Gastrocnemius medialis (tissue), 4 donors: ENCODE measurements around the gene MST1R. TPM values are rescaled to one million over a fixed set of nuclear protein-coding genes. Genes with fewer than 3 reads are reported as not detected.
"Not testable (repeated sequence)": the region's sequence is repeated elsewhere in the genome, so short reads cannot be mapped to it uniquely, and the experiment has no call there.

Experiments
- ATAC-seq, 2 donors: fragments of 150-250 bp; one replicate each; pipeline ENCODE4 v1.9.1; 2016
- DNase-seq, 2 donors: peaks; one replicate each; pipeline ENCODE4 v3.0.0-alpha.2; 2019
- H3K27ac ChIP-seq, 4 donors: fragments of 200-600 bp; sonication (generic); 1 replicate in 1 of 4; 2 replicates in 3 of 4; pipeline ENCODE4 v1.5.1; 2016 to 2018; ENCODE audit warnings: mild to moderate bottlenecking in 2 of 4, moderate library complexity in 1 of 4
- H3K27me3 ChIP-seq, 3 donors: fragments of 200-600 bp; sonication (generic) in 2 of 3; 1 replicate in 1 of 3; 2 replicates in 2 of 3; pipeline versions ENCODE4 v1.5.1 to v1.6.0; 2016 to 2019; ENCODE audit warnings: mild to moderate bottlenecking in 1 of 3, moderate library complexity in 1 of 3
- H3K36me3 ChIP-seq, 2 donors: fragments of 200-600 bp; sonication (generic) in 1 of 2; one replicate each; pipeline ENCODE4 v1.5.1; 2017 to 2018
- H3K4me1 ChIP-seq, 2 donors: fragments of 200-600 bp; sonication (generic) in 1 of 2; one replicate each; pipeline ENCODE4 v1.5.1; 2016 to 2017; ENCODE audit warnings: mild to moderate bottlenecking in 2 of 2
- H3K4me3 ChIP-seq, 4 donors: fragments of 200-600 bp; sonication (generic) in 3 of 4; 1 replicate in 1 of 4; 2 replicates in 3 of 4; pipeline ENCODE4 v1.5.1; 2016 to 2019; ENCODE audit warnings: mild to moderate bottlenecking in 2 of 4
- H3K9me3 ChIP-seq, 3 donors: fragments of 200-600 bp; sonication (generic) in 2 of 3; 1 replicate in 1 of 3; 2 replicates in 2 of 3; pipeline ENCODE4 v1.5.1; 2016 to 2019
- POLR2A ChIP-seq, 2 donors: fragments of 450-650 bp; IDR thresholded peaks; one replicate each; pipeline ENCODE4 v1.6.1; 2017; ENCODE audit warnings: antibody characterized with exemption in 2 of 2, mild to moderate bottlenecking in 2 of 2, moderate library complexity in 2 of 2
- in situ Hi-C, 4 donors: fragments of 200-750 bp; cut with MboI; loops; one replicate each; pipeline versions ENCODE4 v1.15.0 to v1.8.0; 2017; ENCODE audit warnings: low sequenced_read_pairs in 4 of 4
- intact Hi-C: fragments of 100-400 bp; cut with DNase I; formaldehyde crosslinking; loops from one replicate; pipeline ENCODE4 v1.15.1; 2023; ENCODE audit warnings: low total_unique reads
- total RNA-seq, 4 donors: library from RNA; depleted of rRNA; stranded (reverse); fragments of >200 nt; gene quantifications; one replicate each; pipeline versions ENCODE4 v1.1.0 to v1.2.3, GENCODE V29; 2016
- TF ChIP-seq, protein P1 (sequence below), 5 experiments: fragments of 450-650 bp in 3 of 5; fragments of 200-600 bp in 2 of 5; sonication (generic) in 2 of 5; IDR thresholded peaks in 4 of 5; conservative IDR thresholded peaks in 1 of 5; 1 replicate in 4 of 5; 2 replicates in 1 of 5; pipeline ENCODE4 v1.5.1; 2016 to 2019; ENCODE audit warnings: antibody characterized with exemption in 5 of 5, mild to moderate bottlenecking in 3 of 5, moderate library complexity in 3 of 5

MST1R gene
- total RNA-seq, 4 donors from 2014 or later: 0.40 to 0.81 (median 0.51) TPM; not detected in 1

DNA sequence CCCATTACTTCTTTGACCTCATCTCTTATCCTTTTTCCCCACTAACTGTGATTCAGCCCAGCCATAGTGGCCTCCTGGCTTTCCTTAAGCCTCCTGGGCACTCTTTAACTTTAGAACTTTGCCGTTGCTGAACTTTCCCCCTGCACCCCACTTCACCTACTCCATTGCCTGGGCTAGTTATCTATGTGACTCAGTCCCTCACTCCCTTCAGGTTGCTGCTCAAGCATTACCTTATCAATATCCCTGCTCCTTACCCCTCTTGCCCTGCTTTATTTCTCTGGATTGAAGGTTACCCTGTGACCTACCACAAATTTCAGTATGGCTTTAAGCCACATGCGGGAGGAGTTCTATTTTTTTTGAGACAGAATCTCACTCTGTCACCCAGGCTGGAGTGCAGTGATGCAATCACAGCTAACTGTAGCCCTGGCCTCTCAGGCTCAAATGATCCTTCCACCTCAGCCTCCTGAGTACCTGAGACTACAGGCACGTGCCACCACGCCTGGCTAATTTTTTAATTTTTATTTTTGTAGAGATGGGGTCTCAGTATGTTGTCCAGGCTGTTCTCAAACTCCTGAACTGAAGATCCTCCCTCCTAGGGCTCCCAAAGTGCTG is 22.6 kb upstream of the MST1R start:
- no peak overlapping the region for H3K27ac ChIP-seq
- no peaks in the 10 kb centered on the region for H3K9me3 ChIP-seq
- intact Hi-C loops (no loop called here), in situ Hi-C loops (loop anchor here in 1 of 4 donors (25.0 kb wide), 1 partner anchor 361 kb away; the partner anchor contains the start of genes HYAL3, IFRD2, LSMEM2 and NAA80)
- peaks cover 0 to 4% of the 10 kb centered on the region in 2 donors for H3K36me3 ChIP-seq
- peaks cover 22 to 36% of the 10 kb centered on the region in 2 donors for H3K4me1 ChIP-seq
- ATAC-seq (no peak), DNase-seq (no peak)
- H3K4me3 ChIP-seq: no peak overlapping the region
- no peaks in the 10 kb centered on the region for H3K27me3 ChIP-seq
- no peak for TF ChIP-seq POLR2A (IDR thresholded peaks at IDR 0.05)
- TF ChIP-seq, protein P1, sequence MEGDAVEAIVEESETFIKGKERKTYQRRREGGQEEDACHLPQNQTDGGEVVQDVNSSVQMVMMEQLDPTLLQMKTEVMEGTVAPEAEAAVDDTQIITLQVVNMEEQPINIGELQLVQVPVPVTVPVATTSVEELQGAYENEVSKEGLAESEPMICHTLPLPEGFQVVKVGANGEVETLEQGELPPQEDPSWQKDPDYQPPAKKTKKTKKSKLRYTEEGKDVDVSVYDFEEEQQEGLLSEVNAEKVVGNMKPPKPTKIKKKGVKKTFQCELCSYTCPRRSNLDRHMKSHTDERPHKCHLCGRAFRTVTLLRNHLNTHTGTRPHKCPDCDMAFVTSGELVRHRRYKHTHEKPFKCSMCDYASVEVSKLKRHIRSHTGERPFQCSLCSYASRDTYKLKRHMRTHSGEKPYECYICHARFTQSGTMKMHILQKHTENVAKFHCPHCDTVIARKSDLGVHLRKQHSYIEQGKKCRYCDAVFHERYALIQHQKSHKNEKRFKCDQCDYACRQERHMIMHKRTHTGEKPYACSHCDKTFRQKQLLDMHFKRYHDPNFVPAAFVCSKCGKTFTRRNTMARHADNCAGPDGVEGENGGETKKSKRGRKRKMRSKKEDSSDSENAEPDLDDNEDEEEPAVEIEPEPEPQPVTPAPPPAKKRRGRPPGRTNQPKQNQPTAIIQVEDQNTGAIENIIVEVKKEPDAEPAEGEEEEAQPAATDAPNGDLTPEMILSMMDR (IDR thresholded peaks at IDR 0.05 in 4 of 5, conservative IDR thresholded peaks at IDR 0.05 in 1 of 5): no peak

DNA sequence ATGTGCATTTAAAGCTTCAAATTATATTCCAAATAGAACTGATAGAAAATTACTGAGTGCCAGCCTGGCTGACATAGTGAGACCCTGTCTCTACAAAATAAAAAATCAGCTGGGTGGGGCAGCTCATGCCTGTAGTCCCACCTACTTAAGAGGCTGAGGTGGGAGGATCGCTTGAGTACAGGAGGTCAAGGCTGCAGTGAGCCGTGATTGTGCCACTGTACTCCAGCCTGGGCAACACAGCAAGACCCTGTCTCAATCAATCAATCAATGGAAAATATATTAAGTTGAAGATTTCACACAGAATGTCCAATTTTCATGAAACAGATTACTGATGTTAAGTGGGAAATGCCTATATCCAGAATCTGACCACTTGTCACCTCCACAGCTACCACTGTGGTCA is 21.8 kb upstream of the MST1R start:
- H3K4me3 ChIP-seq: no peak overlapping the region
- peaks cover 20 to 29% of the 10 kb centered on the region in 2 donors for H3K4me1 ChIP-seq
- no peak for DNase-seq
- no peaks in the 10 kb centered on the region for H3K9me3 ChIP-seq
- in situ Hi-C loops (loop anchor here in 1 of 4 donors (25.0 kb wide), 1 partner anchor 362 kb away; the partner anchor contains the start of genes HYAL3, IFRD2, LSMEM2 and NAA80), intact Hi-C loops (no loop called here)
- TF ChIP-seq, protein P1 (IDR thresholded peaks at IDR 0.05 in 4 of 5, conservative IDR thresholded peaks at IDR 0.05 in 1 of 5): no peak
- no peak for TF ChIP-seq POLR2A (IDR thresholded peaks at IDR 0.05)
- no peak for ATAC-seq
- H3K27ac ChIP-seq: peak overlapping the region in 1 of 4 donors; percentile 53
- peaks cover 0 to 4% of the 10 kb centered on the region in 2 donors for H3K36me3 ChIP-seq
- H3K27me3 ChIP-seq: no peaks in the 10 kb centered on the region

DNA sequence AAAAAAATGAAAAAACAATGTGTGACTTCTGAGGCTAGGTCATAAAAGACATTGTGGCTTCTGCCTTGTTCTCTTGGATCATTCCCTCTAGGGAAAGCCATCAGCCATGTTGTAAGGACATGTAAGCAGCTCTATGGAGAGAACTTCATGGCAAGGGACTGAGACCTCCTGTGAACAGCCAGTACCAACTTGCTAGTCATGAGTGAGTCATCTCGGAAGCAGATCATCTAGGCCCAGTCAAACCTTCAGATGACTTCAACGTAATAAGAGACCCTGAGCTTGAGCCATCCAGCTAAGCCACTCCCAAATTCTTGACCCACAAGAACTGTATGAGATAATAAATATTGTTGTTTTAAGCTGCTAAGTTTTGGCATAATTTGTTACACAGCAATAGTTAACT is 21.0 kb upstream of the MST1R start:
- in situ Hi-C loops: loop anchor here in 1 of 4 donors (25.0 kb wide), 1 partner anchor 363 kb away; the partner anchor contains the start of genes HYAL3, IFRD2, LSMEM2 and NAA80
- H3K4me1 ChIP-seq: peaks cover 14 to 24% of the 10 kb centered on the region in 2 donors
- DNase-seq (peak in 1 of 2 donors; percentile 45), ATAC-seq (peak; percentile 65)
- H3K27me3 ChIP-seq: no peaks in the 10 kb centered on the region
- TF ChIP-seq POLR2A (IDR thresholded peaks at IDR 0.05): no peak
- intact Hi-C loops: no loop called here
- H3K36me3 ChIP-seq: peaks cover 0 to 4% of the 10 kb centered on the region in 2 donors
- H3K9me3 ChIP-seq: no peaks in the 10 kb centered on the region
- no peak overlapping the region for H3K4me3 ChIP-seq
- H3K27ac ChIP-seq: peak overlapping the region in 3 of 4 donors; percentile 4 to 60 (median 53)

DNA sequence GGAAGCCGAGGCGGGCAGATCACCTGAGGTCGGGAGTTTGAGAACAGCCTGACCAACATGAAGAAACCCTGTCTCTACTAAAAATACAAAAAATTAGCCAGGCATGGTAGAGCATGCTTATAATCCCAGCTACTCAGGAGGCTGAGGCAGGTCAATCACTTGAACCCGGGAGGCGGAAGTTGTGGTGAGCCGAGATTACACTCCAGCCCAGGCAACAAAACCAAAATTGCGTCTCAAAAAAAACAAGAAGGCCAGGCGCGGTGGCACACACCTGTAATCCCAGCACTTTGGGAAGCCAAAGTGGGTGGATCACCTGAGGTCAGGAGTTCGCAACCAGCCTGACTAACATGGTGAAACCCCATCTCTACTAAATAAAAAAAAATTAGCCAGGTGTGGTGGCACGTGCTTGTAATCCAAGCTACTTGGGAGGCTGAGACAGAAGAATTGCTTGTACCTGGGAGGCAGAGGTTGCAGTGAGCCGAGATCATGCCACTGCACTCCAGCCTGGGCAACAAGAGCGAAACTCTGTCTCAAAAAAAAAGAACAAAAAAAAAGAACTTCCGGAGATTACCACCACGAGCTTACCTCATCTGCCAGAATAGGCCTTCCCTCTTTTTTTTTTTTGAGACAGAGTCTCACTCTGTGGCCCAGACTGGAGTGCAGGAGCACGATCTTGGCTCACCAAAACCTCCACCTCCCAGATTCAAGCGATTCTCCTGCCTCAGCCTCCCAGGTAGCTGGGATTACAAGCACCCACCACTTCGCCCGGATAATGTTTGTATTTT is 14.3 kb upstream of the MST1R start:
- in situ Hi-C loops: not testable (repeated sequence)

DNA sequence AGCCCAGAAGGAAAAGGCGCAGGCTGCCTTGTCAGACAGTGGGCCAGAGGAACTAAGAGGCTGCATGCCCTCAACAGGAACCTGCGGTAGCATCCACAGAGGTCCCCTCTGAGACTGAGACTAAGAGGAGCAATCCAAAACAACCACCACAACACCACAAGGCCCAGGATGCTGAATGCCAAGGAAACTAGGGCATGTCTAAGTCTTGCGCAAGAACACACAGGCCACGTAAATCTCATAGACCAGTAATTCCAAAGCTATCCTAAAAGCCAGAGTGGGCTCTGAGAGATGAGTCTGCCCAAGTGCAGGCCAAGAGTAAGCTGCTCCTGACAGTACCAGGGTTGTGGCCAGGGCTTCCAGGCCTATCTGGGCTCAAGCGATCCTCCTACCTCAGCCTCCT is 13.0 kb upstream of the MST1R start:
- Histone ChIP-seq H3K4me1 (no peaks in the 10 kb centered on the region), H3K4me3 (no peak overlapping the region), H3K9me3 (no peaks in the 10 kb centered on the region), H3K36me3 (peaks cover 0 to 14% of the 10 kb centered on the region in 2 donors), H3K27me3 (no peaks in the 10 kb centered on the region), H3K27ac (no peak overlapping the region)
- TF ChIP-seq POLR2A (IDR thresholded peaks at IDR 0.05): no peak
- TF ChIP-seq, protein P1 (IDR thresholded peaks at IDR 0.05 in 4 of 5, conservative IDR thresholded peaks at IDR 0.05 in 1 of 5): no peak
- in situ Hi-C loops: no loop called here
- intact Hi-C loops: no loop called here
- ATAC-seq: no peak
- DNase-seq: no peak

More for the DNA sequence above, 14.3 kb upstream of the MST1R start:
- H3K9me3 ChIP-seq, H3K27ac ChIP-seq, ATAC-seq, H3K4me3 ChIP-seq, H3K27me3 ChIP-seq, DNase-seq, H3K36me3 ChIP-seq, intact Hi-C loops, H3K4me1 ChIP-seq: not testable (repeated sequence)
